ENCODE results near the gene LBH.

LBH gene

DNA sequence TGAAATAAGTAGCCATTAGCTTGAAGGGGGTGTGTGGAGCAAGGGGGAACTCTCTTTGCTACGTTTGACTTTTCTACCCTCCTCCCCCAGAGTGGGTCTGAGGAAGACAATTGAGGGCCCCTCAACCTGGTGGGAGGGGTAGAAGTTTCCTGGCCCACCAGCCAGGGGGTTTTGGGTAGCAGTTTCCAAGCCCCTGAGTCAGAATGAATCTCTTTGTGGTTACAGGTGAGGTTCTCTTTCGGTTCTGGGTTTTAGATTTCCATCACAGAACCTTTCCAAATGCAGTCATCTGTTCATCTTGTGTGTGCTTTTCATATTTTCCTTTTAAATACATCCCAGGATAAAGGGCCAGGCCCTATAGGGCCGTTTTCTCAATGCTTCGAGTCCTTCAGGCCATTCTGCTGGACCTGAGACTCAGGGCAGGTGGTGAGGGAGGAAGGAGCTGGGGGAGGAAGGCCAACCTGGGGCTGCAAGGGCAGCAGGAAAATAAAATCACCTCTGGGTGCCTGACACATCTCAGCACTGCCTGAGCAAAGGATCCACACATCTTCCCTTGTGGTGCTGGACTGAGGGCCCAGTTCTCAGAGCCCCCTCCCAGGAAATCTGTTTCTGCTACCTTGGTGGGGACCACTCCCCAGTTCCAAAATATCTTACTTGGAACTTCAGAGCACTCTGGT, 4.7 kb downstream of the LBH start:
- DNase-seq, result peak; percentile 41

GRCh38 chr2:30236591-30237238, 5.4 kb downstream of the LBH start:
- no peak for DNase-seq

DNA sequence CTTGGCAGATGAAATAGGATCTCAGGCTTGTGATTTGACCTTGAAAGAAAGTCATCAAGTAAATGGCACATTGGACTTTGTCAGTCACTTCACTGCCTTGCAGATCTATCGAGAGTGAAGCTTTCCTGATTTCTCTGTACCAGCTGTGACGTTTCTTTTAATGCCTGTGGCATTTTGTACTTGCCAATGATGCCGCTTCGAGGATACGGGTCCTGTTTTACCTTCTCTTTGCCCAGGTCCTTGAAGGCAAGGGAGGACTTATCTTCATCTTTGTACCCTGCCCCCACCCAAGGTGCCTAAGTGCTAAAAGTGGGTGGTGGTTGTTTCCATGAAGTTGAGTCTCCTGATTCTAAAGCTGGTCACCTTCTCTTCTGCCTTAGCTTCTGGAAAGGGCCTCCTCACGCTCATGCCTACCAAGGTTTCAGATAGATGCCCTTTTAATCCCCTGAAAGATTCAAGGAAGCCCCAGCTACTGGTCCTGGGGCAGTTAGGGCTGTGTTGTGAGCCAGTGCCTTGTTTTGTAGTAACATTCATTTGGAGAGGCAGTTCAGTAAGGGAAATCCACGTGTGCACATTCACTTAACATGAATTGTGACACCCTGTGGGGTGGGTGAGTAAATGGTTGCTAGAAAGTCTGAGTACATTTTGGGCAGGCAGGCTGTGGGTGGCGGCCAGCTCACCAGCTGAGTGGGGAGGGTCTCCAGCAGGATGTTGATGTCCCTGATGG, 6.1 kb downstream of the LBH start:
- DNase-seq, result no peak

DNA sequence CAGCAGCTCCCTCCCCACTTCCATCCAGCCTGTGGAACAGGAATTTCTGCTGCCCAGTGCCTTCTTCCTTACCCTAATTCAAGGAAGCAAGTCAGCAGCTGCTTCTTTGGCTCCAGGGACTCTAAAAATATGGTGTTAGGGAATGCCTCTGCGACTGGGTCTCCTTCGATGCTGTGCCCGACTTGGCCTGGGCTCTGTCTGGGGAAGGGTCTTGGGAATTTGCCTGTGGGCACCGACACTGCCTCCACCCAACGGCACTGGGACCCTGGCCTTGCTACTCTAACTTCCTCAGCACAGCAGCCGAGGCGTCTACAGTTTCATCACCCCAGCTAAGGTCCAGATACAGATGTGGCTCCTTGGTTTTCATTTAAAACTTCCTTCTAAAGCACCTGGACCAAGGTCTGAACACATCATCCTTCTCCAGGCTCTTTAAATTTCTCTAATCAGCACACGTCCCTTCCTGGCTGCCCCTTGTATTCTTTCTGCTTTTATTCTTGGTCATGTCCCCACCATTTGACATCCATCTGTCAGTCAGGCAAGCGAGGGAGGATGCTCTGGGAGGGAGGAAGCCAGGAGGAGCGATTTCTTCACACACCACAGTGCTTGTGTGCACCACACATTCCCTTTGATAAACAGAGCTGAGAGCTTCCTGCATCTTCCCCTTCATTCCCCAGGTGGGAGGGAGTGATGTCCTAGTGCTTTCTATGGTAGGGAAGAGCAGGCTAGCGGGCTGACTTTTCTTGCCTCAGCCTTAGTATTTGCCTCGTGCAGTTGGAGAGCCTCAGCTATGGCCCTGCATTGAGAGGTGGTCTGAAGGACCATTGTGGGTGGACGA, 6.8 kb downstream of the LBH start:
- no peak for DNase-seq

GRCh38 chr2:30239308-30239985, 8.1 kb downstream of the LBH start:
- DNase-seq, result peak; percentile 84

DNA sequence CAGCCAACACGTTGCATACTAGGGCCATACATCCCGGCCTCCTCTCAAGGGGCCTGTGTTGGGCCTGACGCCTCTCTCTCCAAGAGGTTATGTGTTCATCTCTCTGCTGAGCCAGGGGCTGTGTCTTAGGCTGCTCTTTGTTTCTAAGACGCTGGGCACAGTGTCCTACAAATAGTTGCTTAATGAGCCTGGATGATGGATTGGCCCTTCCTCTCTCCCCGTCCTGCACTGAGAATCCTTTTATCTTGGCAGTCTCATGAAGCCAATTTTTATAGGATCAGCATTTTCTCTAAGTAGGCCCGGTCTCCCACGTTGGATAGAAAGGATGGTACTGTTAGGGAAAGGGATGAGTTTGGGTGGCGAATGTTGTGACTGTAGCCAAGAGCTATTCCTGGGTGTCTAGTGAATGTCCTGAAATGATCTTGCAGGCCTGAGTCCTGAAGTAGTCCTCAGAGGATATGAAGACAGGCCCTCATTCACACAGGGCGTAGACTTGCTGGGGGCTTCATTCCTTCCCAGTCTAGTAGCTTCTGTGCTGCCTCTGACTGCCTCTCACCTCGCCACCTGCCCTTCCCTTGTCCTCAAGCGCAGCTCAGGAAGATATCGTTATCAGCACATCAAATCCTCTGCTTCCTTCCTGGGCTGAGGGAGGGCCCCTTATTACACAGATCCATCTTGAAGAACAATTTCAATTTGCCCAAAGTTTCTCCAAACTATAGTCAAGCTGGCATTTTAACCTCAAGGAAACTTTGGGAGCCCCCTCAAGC, 8.8 kb downstream of the LBH start:
- DNase-seq, result no peak

- no peak for DNase-seq
Observed at GRCh38 chr2:30243231-30243630, 11.9 kb downstream of the LBH start.

GRCh38 chr2:30245364-30245763, 14.0 kb downstream of the LBH start:
- DNase-seq, result no peak

DNA sequence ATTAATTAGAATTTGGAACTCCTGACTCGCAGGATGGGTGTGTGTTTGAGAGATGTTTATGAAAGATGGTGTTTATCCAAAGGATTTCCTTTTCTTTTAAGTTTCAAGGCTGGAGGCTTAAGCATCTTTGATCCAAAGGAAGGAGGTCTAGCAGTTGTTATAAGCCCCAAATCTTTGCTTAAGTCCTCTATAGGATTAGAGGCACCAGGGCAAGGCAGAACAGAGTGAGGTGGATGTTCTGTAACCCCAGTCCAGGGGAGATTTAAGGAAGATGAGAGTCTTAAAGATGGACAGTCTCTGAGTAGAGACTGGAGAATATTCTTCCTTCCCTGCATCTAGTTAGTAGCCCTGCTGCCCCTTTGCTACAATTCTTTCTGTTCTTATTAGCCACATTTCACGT, 17.5 kb downstream of the LBH start:
- no peak for DNase-seq

- no peak for DNase-seq
Observed at GRCh38 chr2:30249354-30249753, 18.0 kb downstream of the LBH start.

GRCh38 chr2:30250421-30250820, 19.1 kb downstream of the LBH start:
- DNase-seq, result no peak

GRCh38 chr2:30252723-30253701, 21.7 kb downstream of the LBH start:
- peak; percentile 23 for DNase-seq

GRCh38 chr2:30253873-30254684, 22.7 kb downstream of the LBH start:
- DNase-seq, result no peak

DNA sequence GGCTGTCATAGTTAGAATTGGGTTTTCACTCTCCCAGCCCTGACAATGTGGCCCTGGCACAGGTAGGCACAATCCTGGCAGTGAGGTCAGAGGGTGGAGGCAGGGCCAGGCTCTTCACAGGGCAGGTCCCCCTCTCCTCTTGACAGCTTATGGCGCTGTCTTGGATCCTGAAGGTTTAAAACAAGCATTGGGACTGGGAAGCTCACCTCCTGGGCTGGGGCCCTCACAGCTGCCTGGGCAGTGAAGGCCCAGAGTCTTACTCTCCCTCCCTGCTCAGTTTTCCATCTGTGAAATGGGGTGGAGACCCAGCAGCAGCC, 23.3 kb downstream of the LBH start:
- DNase-seq, result no peak

DNA sequence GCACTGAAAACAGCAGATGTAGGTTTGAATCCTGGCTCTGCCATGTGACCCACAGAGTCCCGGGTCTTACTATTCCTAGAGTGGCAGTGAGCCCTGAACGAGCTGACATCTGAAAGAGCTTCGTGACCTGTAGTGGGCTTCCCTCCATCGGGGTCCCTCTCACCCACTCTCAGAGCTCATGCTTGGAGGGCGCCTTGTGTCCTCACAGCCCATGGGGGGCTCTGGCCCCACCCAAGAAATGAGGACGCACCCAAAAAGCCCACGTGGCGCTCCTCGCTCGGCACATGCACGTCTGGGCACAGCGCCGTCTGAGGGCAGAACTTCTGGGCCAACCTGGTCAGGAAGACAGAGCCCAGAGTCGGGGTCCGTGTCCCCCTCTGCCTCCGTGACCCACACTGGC, 23.7 kb downstream of the LBH start:
- DNase-seq, result no peak

- no peak for DNase-seq
Observed at GRCh38 chr2:30255466-30256408, 24.4 kb downstream of the LBH start.

DNA sequence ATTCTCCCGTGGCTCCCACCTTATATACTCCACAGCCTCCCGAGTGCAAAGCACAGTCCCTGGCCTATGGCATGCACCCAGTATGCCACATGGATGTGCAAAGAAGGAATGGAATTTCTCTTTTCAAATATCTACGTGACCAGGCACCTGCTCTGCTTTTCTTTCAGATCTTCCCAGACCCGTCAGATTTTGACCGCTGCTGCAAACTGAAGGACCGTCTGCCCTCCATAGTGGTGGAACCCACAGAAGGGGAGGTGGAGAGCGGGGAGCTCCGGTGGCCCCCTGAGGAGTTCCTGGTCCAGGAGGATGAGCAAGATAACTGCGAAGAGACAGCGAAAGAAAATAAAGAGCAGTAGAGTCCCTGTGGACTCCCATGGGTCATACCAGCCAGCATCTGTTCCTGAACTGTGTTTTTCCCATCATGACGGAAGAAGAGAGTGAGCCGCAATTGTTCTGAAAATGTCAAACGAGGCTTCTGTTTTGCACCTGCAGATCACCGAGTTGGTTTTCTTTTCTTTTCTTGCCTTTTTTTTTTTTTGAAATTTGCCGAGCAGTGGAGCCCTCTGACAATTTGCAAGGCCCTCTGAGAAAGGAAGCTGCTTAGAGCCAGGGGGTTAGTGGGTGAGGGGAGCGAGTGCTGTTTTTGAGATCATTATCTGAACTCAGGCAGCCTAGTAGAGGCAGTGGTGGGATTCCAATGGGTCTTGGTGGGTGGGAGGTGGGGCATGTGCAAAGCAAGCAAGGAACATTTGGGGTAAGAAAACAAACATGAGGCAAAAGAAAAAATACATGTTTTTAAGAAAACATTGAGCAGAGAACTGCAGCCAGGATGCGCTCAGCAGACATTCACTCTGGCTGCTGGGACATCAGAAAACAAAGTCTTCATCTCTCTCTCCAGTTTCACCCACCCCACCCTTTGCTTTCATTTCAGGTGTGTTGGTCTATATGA, 26.2 kb downstream of the LBH start:
- DNase-seq, result peak; percentile 20

- DNase-seq, result no peak
Observed at GRCh38 chr2:30259071-30259470, 27.7 kb downstream of the LBH start.
